Endothelial cell of umbilical vein (primary cell): ENCODE measurements around the gene FTSJ3.
"Not testable (repeated sequence)": the region's sequence is repeated elsewhere in the genome, so short reads cannot be mapped to it uniquely, and the experiment has no call there.

Source experiments
- CTCF ChIP-seq, 2 donors: IDR thresholded peaks; 1 replicate in 1 of 2; 2 replicates in 1 of 2; pipeline ENCODE4 v1.5.1; 2011; ENCODE audit warnings: low read length in 2 of 2, mild to moderate bottlenecking in 2 of 2, moderate library complexity in 2 of 2, control low read depth in 1 of 2, inconsistent platforms in 1 of 2, low read depth in 1 of 2; ENCODE audit not compliant: insufficient read depth in 1 of 2; ENCODE audit errors: extremely low read depth in 1 of 2
- EZH2 ChIP-seq: IDR thresholded peaks from 2 replicates; pipeline ENCODE4 v1.6.1; 2012; ENCODE audit warnings: borderline replicate concordance, low read depth, mild to moderate bottlenecking, moderate library complexity, low read length, inconsistent platforms; ENCODE audit not compliant: severe bottlenecking
- JUN ChIP-seq: IDR thresholded peaks from 2 replicates; pipeline ENCODE4 v1.6.1; 2011; ENCODE audit warnings: borderline replicate concordance, low read depth; ENCODE audit not compliant: insufficient read length, insufficient read depth
- MAX ChIP-seq: IDR thresholded peaks from 2 replicates; pipeline ENCODE4 v1.6.1; 2011; ENCODE audit not compliant: insufficient read depth, insufficient read length
- MYC ChIP-seq: IDR thresholded peaks from one replicate; pipeline ENCODE4 v1.6.1; 2011; ENCODE audit warnings: mild to moderate bottlenecking, low read depth, low read length
- POLR2A ChIP-seq: IDR thresholded peaks from 2 replicates; pipeline ENCODE4 v1.6.1; 2012; ENCODE audit warnings: low read depth, mild to moderate bottlenecking, control low read depth, low read length
- POLR2AphosphoS5 ChIP-seq: IDR thresholded peaks from 2 replicates; pipeline ENCODE4 v1.6.1; 2012; ENCODE audit warnings: low read depth, mild to moderate bottlenecking, control low read depth, low read length, moderate library complexity; ENCODE audit not compliant: insufficient read depth

- not testable (repeated sequence) for TF ChIP-seq POLR2A; CTCF (IDR thresholded peaks at IDR 0.05; ENCODE audit: extremely low read depth in 1 of 2, insufficient read depth in 1 of 2, low read depth in 1 of 2, low read length in 2 of 2); JUN; MAX; MYC; EZH2; POLR2AphosphoS5
Observed at GRCh38 chr17:63871646-63872365, 44.3 kb upstream of the FTSJ3 start.
